Measurements from ENCODE around the gene C3orf38.
A peak's percentile ranks its signal among the peaks of the same experiment; 100 is the strongest.
"Not testable (repeated sequence)": the region's sequence is repeated elsewhere in the genome, so short reads cannot be mapped to it uniquely, and the experiment has no call there.

Gene C3orf38

DNA sequence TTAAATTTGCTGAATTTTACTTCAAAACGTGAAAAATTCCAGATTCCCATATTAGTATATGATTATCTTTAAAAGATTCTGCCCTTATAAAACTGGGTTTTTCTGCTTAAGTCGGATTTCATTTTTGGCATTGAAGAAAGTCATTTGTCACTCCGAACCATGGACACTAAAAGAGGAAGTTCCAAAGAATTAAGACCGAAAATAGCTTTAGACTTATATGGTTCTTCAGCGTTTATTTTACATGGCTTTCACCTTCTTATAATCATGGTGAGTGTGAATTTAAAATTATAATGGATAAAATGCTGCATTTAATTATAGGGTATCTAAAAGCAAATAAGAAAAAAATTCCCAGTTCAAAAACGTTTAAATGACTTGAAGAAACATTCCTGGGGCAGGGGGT lies 1.0 kb downstream of the C3orf38 start:
- peak overlapping the region in 17 of 21 experiments; percentile 82 to 98 (median 93) for H3K27ac ChIP-seq
- peak overlapping the region; percentile 66 to 96 (median 90) for H3K4me3 ChIP-seq

DNA sequence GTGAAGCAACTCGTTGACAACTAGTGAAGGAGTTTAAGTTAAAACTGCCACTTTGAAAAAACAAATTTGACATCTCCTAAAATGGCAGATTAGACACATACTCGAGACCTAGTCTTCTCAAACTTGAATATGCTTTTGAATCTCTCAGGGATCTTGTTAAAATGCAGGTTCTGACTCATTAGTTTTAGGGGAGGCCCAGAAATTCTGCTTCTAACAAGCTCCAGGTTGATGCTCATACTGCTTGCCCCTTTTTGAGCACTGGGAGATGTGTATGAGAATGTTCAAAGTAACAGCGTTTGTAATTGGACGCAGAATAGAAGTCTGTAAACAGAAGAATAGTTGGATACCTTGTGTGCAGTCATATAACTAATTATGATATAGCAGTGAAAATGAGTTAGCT lies 1.6 kb downstream of the C3orf38 start:
- H3K27ac ChIP-seq, result peak overlapping the region in 8 of 21 experiments; percentile 87 to 98 (median 94)
- H3K4me3 ChIP-seq, result peak overlapping the region in 6 of 7 experiments; percentile 66 to 96 (median 90)

DNA sequence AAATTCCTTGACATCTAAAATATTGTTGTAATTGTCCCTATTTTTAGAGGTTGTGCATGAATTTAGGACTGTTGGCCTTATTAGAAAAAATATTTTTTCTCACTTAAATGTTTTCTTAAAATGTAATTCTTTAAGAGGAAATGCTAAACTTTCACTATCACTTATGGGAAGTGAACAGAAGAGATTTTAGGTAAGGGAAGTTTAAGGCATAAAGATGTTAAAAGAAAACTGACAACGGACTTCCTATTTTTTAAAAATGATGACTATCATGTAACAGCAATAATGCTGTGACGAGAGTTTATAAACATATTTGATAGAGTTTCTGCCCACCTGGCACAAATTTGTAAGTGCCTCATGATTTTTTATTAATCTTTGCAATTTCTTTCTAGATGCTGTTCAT lies 3.1 kb downstream of the C3orf38 start:
- H3K27ac ChIP-seq, result no peak overlapping the region
- no peak overlapping the region for H3K4me3 ChIP-seq

DNA sequence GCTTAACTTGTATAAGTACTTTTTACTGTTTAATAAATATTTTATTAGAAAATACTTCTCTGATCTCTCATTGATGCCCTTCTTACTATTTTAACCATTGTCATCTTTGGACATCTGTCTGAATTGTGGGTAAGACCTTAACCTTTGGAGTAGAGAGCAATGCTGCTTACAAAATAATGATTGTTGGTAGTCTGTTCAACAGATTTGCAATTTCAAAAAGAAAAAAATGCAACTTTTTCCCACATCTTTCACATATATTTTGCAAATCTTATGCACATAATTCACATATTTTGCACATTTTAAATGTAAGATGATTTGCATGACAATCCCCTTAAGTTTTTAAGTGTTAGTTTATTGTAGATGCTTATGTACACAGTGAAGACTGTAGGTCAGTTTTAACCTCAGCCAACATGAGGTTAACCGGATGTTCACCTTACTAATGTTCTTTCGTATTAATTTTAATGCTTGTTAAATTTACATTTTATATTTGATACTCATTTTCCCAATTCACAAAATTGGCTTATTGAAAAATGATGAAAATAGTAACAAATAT lies 16.7 kb downstream of the C3orf38 start:
- Histone ChIP-seq H3K4me3 (no peak overlapping the region), H3K27ac (no peak overlapping the region)

DNA sequence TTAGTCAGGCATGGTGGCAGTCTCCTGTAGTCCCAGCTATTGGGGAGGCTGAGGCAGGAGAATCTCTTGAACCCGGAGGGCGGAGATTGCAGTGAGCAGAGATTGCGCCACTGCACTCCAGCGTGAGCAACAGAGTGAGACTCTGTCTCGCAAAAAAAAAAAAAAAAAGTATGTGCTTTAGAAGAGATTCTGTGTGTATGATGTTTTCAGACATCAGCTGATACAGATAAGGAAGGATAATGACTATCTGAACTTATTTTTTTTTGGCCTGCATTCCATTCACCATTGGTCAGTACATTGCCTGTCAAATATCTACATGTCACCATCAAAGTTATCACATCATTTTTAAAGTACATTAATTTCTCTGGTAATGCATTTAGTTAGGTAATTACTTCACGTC lies 17.4 kb downstream of the C3orf38 start:
- Histone ChIP-seq H3K27ac (no peak overlapping the region), H3K4me3 (no peak overlapping the region)

DNA sequence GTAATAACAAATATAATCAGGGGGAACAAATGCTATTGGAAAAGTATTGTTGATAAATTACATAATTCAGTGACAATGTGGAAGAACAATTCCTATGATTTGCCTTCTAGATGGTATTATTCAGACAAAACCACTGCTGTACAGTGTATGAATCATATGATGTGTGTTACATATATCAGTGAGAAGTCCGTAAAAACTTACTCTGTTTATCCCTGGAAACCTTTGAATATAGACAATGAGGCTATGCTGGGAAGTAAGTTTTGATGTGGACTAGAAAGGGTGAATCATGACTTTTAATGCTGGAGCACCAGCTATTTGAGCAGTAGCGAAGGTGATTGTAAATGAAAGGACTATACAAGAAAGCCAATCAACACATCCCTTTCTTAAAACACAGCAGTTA lies 17.9 kb downstream of the C3orf38 start:
- Histone ChIP-seq H3K4me3 (no peak overlapping the region), H3K27ac (no peak overlapping the region)

DNA sequence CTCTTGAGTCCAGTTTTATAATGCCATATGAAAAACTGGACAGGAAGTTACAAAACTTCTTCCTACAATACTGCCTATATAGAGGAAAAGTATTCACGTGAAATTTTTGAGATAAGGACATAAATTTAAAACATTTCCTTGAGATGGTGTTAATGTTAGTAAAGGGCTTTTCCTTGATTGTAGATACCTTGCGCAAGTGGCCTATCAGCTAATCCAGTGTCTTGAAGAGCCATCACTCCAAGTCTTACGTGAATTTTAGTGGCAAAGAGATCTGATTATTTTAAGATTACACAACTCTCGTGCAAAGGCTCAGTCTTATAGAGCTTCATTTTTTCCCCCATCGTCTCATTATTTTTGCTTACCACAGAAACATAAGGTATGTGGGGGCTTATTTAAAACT lies 18.4 kb downstream of the C3orf38 start:
- Histone ChIP-seq H3K27ac (no peak overlapping the region), H3K4me3 (no peak overlapping the region)

DNA sequence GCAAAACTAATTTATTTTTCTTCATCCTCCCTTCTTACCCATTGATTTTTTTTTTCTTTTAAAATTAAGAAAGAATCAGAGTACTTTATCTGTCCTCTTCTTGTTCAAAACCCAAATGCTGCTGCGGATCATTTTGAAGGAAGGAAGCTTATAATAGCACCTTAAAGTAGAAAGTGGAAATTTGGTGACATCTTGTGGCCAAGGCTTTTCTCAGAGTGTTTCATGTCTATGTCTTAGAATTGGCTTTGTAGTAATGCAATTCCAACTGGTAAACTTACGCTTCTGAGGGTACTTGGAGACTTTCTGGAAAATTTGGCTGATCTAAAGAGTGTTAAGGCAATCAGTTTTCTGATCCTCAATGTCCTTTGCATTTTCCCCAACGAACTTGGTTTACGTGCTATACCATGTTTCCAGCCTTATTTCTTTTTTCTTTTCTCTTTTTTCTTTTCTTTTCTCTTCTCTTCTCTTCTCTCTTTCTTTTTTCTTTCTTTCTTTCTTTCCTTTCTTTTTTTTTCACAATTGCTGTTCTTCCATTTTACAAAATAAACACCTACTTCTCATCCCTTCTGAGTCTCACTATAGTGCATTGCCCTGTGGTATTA lies 30.7 kb downstream of the C3orf38 start:
- no peak overlapping the region for H3K27ac ChIP-seq
- H3K4me3 ChIP-seq, result no peak overlapping the region

DNA sequence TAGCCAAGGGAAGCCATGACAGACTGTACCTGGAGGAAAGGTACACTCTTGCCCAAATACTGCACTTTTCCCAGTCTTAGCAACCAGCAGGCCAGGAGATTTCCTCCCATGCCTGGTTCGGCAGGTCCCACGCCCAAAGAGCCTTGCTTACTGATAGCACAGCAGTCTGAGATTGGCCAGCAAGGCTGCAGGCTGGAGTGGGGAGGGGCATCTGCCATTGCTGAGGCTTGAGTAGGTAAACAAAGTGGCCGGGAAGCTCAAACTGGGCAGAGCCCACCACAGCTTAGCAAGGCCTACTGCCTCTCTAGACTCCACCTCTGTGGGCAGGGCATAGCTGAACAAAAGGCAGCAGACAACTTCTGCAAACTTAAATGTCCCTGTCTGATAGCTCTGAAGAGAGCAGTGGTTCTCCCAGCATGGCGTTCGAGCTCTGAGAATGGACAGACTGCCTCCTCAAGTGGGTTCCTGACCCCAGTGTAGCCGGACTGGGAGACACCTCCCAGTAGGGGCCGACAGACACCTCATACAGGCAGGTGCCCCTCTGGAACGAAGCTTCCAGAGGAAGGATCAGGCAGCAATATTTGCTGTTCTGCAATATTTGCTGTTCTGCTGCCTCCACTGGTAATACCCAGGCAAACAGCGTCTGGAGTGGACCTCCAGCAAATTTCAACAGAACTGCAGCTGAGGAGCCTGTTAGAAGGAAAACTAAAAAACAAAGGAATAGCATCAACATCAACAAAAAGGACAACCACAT lies 32.6 kb downstream of the C3orf38 start:
- not testable (repeated sequence) for H3K27ac ChIP-seq, H3K4me3 ChIP-seq

DNA sequence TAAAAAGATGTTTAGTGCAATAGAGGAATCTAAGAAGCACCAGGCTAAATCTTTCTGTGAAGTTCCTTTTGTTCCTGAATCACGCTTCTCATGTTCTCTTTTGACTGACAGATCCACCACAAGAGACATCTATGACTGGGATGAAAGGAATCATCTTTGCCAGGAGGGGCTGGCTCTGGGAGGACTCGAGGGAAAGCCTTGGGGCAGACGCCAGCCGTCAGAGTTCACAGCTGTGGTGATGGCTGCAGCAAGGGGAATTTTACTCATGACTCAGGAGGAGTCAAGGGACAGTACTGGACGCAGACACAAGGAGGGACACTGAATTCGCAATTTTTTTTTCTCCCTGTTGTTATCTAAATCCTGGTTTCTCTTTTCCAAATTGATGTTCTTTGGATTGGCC lies 38.7 kb downstream of the C3orf38 start:
- H3K4me3 ChIP-seq, result no peak overlapping the region
- H3K27ac ChIP-seq, result no peak overlapping the region

DNA sequence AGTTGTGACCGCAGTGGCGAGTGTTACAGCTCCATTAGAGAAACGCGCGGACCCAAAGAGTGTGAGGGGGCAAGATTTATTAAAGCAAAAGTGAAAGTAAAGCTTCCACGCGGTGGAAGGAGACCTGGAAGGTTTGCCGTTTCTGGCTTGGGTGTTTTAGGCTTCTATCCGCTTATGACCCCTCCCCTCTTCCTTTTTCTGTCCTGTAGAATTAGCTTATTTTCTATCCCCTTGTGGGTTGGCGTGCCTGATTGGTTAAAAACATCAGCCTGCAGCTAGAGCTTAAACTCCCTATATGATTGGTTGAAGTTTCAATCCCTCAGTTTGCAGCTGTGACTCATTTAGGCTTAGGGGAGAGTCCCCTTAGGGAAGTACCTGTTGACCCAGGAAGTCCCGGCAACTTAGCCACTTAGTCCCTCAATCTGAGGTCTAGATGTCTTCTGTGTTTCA lies 39.6 kb downstream of the C3orf38 start:
- H3K4me3 ChIP-seq, result no peak overlapping the region
- H3K27ac ChIP-seq, result no peak overlapping the region

DNA sequence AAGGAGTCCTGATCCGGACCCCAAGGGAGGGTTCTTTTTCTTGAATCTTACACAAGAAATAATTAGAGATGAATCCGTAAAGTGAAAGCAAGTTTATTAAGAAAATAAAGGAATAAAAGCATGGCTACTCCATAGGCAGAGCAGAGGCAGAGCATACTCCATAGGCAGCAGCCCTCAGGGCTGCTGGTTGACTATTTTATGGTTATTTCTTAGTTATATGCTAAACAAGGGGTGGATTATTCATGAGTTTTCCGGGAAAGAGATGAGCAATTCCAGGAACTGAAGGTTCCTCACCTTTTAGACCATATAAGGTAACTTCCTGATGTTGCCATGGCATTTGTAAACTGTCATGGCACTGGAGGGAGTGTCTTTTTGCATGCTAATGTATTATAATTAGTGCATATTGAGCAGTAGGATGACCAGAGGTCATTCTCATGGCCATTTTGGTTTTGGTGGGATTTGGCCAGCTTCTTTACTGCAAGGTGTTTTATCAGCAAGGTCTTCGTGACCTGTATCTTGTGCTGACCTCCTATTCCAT lies 42.2 kb downstream of the C3orf38 start:
- Histone ChIP-seq H3K27ac (no peak overlapping the region), H3K4me3 (no peak overlapping the region)

DNA sequence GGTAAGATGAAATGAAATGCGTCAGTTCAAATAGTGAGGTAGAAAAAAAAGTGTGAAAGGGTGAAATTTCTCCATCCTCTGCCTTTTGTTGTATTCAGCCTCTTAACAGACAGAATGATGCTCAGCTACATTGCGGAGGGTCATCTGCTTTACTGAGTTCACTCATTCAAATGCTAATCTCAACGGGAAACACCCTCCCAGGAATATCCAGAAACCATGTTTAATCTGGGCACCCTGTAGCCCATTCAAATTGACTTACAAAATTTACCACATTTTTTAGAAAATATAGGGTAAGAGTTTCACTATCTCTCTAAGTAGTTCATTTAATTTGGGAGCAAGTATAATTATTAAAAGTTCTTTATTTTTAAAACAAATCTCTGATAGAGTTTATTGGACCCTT lies 42.9 kb downstream of the C3orf38 start:
- no peak overlapping the region for H3K4me3 ChIP-seq
- H3K27ac ChIP-seq, result no peak overlapping the region

DNA sequence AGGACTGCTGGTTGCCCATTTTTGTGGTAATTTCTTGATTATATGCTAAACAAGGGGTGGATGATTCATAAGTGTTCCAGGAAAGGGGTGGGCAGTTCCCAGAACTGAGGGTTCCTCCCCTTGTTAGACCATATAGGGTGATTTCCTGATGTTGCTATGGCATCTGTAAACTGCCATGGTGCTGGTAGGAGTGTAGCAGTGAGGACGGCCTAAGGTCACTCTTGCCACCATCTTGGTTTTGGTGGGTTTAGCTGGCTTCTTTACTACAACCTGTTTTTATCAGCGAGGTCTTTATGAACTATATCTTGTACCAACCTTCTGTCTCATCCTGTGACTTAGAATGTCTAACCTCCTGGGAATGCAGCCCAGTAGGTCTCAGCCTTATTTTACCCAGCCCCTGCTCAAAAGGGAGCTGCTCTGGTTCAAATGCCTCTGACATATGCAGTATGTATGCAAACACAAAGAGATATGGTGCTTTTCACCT lies 46.2 kb downstream of the C3orf38 start:
- H3K4me3 ChIP-seq, result no peak overlapping the region
- H3K27ac ChIP-seq, result no peak overlapping the region

DNA sequence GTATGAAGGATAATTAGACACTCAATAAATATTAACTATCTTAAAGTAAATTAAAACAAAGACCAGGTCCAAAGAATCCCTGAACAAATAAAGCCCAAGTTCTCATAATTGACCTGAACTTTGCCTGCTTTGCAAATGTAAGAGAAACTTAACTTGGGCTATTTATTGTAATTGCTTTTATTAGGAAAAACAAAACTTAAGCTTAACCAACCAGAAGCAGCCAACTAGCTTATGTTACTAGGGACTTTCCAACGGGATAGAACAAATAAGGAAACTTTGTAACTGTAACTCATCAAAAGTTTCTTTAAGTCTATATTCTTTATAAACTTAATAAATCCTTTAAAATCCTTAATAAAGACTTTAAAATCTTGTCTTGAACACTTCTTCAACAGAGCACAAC lies 48.4 kb downstream of the C3orf38 start:
- H3K27ac ChIP-seq, result no peak overlapping the region
- no peak overlapping the region for H3K4me3 ChIP-seq

DNA sequence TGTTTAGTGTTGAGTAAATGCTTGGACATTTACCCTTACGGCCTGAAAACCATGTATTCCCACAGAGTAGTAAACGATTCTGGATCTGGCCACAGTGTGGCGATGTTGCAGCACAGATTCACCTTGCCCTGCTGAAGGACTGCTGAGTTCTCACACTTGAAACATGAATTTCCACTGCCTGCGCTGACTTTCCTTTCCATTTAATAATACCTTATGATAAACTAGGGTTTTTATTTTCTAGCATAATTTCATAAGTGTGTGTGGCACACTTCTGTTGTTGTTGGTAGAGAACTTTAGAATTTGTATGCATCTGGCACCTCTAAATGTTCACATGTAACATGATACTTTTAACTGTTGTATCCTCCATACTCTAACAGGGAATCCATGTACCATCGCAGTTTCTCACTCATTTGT lies 53.9 kb downstream of the C3orf38 start:
- Histone ChIP-seq H3K27ac (no peak overlapping the region), H3K4me3 (no peak overlapping the region)
